Omental fat pad (tissue), 4 donors: Measurements from ENCODE around the gene METTL9. TPM values are rescaled to one million over a fixed set of nuclear protein-coding genes. Genes with fewer than 3 reads are reported as not detected.
"Not testable (repeated sequence)": the region's sequence is repeated elsewhere in the genome, so short reads cannot be mapped to it uniquely, and the experiment has no call there.

Source experiments
- ATAC-seq: fragments of 150-250 bp; one replicate; pipeline ENCODE4 v1.9.1; 2016; ENCODE audit warnings: mild to moderate bottlenecking, moderate library complexity; ENCODE audit not compliant: low FRiP score
- DNase-seq: peaks from one replicate; pipeline ENCODE4 v3.0.0-alpha.2; 2019; ENCODE audit warnings: low spot score
- total RNA-seq, 4 donors: library from RNA; depleted of rRNA; stranded (reverse); fragments of >200 nt; gene quantifications; one replicate each; pipeline ENCODE4 v1.1.0, GENCODE V29; 2016
- TF ChIP-seq, protein P1 (sequence below), 3 donors: fragments of 450-650 bp; IDR thresholded peaks; one replicate each; pipeline ENCODE4 v1.5.1; 2016 to 2017; ENCODE audit warnings: antibody characterized with exemption in 3 of 3, mild to moderate bottlenecking in 3 of 3, moderate library complexity in 2 of 3

METTL9 gene
- total RNA-seq, 4 donors from 2014 or later = 98.9 to 195 (median 114) TPM

DNA sequence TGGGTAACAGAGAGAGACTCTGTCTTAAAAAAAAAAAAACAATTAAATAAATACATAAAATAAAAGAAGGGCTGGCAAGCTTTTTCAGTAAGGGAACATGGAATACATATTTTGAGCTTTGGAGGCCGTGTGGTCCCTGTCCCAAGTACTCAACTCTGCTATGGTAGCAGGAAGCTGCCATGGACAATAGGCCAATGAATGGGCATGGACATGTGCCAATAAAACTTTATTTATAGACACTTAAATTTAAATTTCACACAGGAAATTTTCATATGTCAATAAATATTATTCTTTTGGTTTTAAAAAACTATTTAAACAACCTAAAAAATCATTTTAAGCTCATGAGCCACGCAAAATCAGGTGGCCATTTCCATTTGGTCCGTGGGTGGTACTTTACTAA is 68.2 kb downstream of the METTL9 start:
- no peak for DNase-seq
- TF ChIP-seq, protein P1, sequence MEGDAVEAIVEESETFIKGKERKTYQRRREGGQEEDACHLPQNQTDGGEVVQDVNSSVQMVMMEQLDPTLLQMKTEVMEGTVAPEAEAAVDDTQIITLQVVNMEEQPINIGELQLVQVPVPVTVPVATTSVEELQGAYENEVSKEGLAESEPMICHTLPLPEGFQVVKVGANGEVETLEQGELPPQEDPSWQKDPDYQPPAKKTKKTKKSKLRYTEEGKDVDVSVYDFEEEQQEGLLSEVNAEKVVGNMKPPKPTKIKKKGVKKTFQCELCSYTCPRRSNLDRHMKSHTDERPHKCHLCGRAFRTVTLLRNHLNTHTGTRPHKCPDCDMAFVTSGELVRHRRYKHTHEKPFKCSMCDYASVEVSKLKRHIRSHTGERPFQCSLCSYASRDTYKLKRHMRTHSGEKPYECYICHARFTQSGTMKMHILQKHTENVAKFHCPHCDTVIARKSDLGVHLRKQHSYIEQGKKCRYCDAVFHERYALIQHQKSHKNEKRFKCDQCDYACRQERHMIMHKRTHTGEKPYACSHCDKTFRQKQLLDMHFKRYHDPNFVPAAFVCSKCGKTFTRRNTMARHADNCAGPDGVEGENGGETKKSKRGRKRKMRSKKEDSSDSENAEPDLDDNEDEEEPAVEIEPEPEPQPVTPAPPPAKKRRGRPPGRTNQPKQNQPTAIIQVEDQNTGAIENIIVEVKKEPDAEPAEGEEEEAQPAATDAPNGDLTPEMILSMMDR (IDR thresholded peaks at IDR 0.05) = no peak
- no peak for ATAC-seq

DNA sequence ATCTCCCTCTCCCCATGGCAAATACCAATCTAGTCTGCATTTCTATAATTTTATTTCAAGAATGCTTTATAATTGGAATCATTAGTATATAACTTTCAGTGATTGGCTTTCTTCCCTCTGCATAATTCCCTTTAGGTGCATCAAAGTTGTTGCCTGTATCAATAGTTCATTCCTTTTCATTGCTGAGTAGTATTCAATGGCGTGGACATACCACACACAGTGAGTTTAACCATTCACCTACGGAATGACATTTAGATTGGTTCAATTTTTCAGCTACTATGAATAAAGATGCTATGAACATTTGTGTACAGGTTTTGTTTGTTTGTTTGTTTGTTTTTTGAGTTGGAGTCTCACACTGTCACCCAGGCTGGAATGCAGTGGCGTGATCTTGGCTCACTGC is 74.1 kb downstream of the METTL9 start:
- ATAC-seq (no peak), DNase-seq (no peak)
- TF ChIP-seq, protein P1 (IDR thresholded peaks at IDR 0.05) = no peak

DNA sequence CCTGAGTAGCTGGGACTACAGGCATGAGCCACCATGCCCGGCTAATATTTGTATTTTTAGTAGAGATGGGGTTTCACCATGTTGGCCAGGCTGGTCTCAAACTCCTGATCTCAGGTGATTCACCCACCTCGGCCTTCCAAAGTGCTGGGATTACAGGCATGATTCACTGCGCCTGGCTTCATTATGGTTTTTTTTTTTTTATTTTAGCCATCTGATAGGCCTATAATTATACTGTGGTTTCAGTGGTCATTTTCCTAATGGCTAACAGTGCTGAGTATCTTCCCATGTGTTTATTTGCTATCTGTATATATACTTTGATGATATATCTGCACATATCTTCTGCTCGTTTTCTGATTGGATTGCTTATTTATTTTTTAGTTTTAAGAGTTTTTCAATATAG is 75.1 kb downstream of the METTL9 start:
- not testable (repeated sequence) for DNase-seq, ATAC-seq

DNA sequence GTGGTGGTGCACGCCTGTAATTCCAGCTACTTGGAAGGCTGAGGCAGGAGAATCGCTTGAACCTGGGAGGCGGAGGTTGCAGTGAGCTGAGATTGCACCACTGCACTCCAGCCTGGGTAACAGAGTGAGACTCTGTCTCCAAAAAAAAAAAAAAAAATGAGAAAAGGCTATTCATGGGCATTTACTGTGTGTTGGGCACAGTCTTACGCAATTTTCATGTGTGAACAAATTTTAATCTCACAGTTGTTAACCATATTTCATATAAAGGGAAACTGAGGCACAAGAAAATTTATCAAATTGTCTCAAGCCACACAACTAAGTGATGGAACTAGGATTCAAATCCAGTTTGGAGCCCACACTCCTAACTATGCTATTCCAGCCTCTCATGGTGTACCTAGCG is 81.3 kb downstream of the METTL9 start:
- not testable (repeated sequence) for ATAC-seq, DNase-seq

DNA sequence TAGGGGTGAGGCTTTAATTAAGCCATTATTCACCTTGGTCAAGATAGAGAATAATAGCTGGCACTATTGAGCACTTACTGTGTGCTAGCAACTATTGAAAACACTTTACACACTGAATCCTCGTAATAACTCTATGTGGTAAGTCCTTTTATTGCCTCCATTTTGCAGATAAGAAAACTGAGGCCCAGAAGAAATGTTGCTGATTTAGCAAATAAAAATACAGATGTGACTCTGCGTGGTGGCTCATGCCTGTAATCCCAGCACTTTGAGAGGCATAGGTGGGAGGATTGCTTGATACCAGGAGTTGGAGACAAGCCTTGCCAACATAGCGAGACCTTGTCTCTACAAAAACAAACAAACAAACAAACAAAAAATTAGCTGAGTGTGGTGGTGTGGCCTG is 83.8 kb downstream of the METTL9 start:
- ATAC-seq (no peak), DNase-seq (no peak)
- TF ChIP-seq, protein P1 (IDR thresholded peaks at IDR 0.05) = no peak

DNA sequence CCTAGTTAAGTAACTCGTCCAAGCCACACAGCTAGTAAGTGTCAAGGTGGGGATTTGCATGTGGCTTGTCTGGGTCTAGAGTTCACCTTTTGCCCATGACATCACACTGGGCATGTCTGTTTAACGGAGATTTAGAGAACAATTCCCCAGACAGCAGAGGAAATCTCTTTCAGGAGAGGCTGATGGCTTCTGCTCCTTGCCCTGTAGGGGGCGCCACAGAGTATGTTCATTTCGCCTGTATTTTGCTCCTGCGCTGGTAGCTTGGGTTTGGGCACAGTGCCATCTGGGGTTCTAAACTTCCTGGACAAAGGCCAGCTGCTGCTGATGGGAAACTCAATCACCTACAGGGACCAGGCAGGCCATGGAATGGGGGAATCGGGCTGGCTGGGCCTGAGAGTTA is 84.8 kb downstream of the METTL9 start:
- no peak for DNase-seq
- TF ChIP-seq, protein P1 (IDR thresholded peaks at IDR 0.05) = no peak
- no peak for ATAC-seq

DNA sequence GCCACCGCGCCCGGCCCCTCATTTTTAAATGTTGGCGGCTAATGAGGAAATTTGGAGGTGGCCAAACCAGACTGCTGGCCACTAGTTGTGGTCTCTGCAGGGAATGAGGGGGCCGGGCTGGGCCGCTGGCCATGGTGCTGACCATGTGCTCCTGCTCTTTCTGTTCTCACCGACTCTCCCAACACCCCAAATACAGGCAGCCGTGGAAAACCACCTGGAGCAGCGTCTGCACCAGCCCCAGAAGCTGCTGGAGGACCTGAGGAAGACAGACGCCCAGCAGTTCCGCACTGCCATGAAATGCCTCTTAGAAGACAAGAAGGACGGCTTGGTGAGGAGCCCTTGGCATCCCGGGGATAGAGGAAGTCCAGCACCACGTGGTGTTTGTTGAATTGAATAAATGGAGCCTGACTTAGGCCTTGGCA is 85.7 kb downstream of the METTL9 start:
- ATAC-seq = no peak
- TF ChIP-seq, protein P1 (IDR thresholded peaks at IDR 0.05) = no peak

DNA sequence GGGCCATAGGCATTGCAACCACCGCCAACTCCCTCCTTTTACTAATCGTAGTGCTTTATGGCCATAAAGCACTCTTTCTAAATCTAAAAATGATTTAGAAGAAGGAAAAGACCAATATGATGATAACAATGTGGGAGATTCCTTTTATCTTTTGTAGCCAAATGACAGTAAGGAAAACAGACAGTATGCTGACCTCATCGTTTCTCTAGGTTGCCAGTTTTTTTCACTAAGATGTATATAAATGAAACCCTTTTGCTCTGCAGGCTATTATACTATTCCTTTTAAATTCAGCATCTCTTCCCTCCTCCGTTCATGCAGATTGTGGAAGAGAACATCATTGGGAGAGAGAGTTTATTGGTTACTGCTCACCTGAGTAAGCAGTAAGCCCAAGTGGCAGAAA is 89.7 kb downstream of the METTL9 start:
- DNase-seq (no peak), ATAC-seq (no peak)
- TF ChIP-seq, protein P1 (IDR thresholded peaks at IDR 0.05) = no peak

More for the DNA sequence above, 85.7 kb downstream of the METTL9 start:
- no peak for DNase-seq

DNA sequence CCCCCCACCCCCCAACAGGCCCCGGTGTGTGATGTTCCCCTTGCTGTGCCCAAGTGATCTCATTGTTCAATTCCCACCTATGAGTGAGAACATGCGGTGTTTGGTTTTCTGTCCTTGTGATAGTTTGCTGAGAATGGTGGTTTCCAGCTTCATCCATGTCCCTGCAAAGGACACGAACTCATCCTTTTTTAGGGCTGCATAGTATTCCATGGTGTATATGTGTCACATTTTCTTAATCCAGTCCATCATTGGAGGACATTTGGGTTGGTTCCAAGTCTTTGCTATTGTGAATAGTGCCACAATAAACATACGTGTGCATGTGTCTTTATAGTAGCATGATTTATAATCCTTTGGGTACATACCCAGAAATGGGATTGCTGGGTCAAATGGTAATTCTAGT is 91.6 kb downstream of the METTL9 start:
- not testable (repeated sequence) for DNase-seq, ATAC-seq
